HCT116 (cell line): ENCODE measurements around the gene PTGIR. TPM values are rescaled to one million over a fixed set of nuclear protein-coding genes. Genes with fewer than 3 reads are reported as not detected.

Experiments used
- ATAC-seq: fragments of 200-7000 bp; cut with Tn5 transposase; 2 replicates; pipeline ENCODE4 v1.9.1; 2020; ENCODE audit warnings: mild to moderate bottlenecking, moderate library complexity
- BruUV-seq: library from RNA; stranded (reverse); fragments of 400-500 nt; replicated peaks from 2 replicates; lab custom pipeline; 2021; lab: Mats Ljungman, UMichigan
- CTCF ChIA-PET: fragments of 300-600 bp; sonication (Branson Sonifier 250); formaldehyde crosslinking; loops from one replicate; lab custom pipeline; 2021; ENCODE audit warnings: antibody characterized with exemption; lab: Charles Lee
- POLR2A ChIA-PET: fragments of 300-600, 350-600 bp; sonication (Branson Sonifier 250); formaldehyde crosslinking; loops from one replicate; lab custom pipeline; 2021; ENCODE audit warnings: antibody characterized with exemption; lab: Charles Lee
- RAD21 ChIA-PET, 2 experiments: fragments of 300-600 bp; sonication (Branson Sonifier 250); formaldehyde crosslinking; loops; one replicate each; lab custom pipeline; 2023; ENCODE audit warnings: low total read pairs in 2 of 2; ENCODE audit not compliant: uncharacterized antibody in 2 of 2, unreplicated experiment in 2 of 2, low non-redundant PET in 1 of 2; lab: Charles Lee
- DNase-seq: peaks from one replicate; pipeline ENCODE4 v3.0.0-alpha.2; 2010; ENCODE audit warnings: low read depth, low spot score
- H2AFZ ChIP-seq: fragments of 200-600 bp; shearing (Covaris generic), sonication (generic); 2 replicates; pipeline ENCODE4 v1.6.1; 2017; ENCODE audit warnings: low read depth, mixed run types, mixed read lengths, antibody characterized with exemption, low read length; ENCODE audit not compliant: poor library complexity, severe bottlenecking
- H3K27ac ChIP-seq: 2 replicates; pipeline ENCODE4 v1.5.1; 2012; ENCODE audit warnings: low read depth, low read length
- H3K27me3 ChIP-seq: fragments of 200-600 bp; sonication (generic); 2 replicates; pipeline ENCODE4 v1.6.1; 2016; ENCODE audit warnings: mixed run types, low read length, mixed read lengths; ENCODE audit not compliant: insufficient read depth
- H3K36me3 ChIP-seq, 2 experiments: fragments of 200-500 bp in 1 of 2; fragments of 200-600 bp in 1 of 2; sonication (Bioruptor generic) in 1 of 2; sonication (generic) in 1 of 2; 2 replicates each; pipeline versions ENCODE4 v1.5.1 to v1.6.1; 2014 to 2016; ENCODE audit warnings: low read length in 2 of 2, inconsistent platforms in 1 of 2, mixed read lengths in 1 of 2, mixed run types in 1 of 2; ENCODE audit not compliant: insufficient read depth in 2 of 2, control insufficient read depth in 1 of 2
- H3K4me1 ChIP-seq, 2 experiments: fragments of 200-600 bp in 1 of 2; sonication (generic) in 1 of 2; 2 replicates each; pipeline versions ENCODE4 v1.5.1 to v1.6.1; 2012 to 2017; ENCODE audit warnings: low read length in 2 of 2, inconsistent platforms in 1 of 2, mild to moderate bottlenecking in 1 of 2, mixed read lengths in 1 of 2, mixed run types in 1 of 2, moderate library complexity in 1 of 2; ENCODE audit not compliant: insufficient read depth in 2 of 2, control insufficient read depth in 1 of 2
- H3K4me2 ChIP-seq: fragments of 200-600 bp; sonication (generic); 2 replicates; pipeline ENCODE4 v1.6.1; 2017; ENCODE audit warnings: mixed run types, low read length, mixed read lengths
- H3K4me3 ChIP-seq, 2 experiments: fragments of 200-600 bp in 1 of 2; sonication (generic) in 1 of 2; replicated peaks in 1 of 2; 2 replicates each; pipeline ENCODE4 v1.5.1; 2011 to 2016; ENCODE audit warnings: low read length in 2 of 2, control low read depth in 1 of 2, low read depth in 1 of 2, mild to moderate bottlenecking in 1 of 2, mixed read lengths in 1 of 2, mixed run types in 1 of 2
- H3K79me2 ChIP-seq: fragments of 200-600 bp; sonication (generic); 2 replicates; pipeline ENCODE4 v1.6.1; 2017; ENCODE audit warnings: mild to moderate bottlenecking, mixed run types, low read length, moderate library complexity, mixed read lengths; ENCODE audit not compliant: insufficient read depth
- H3K9ac ChIP-seq: fragments of 200-600 bp; sonication (generic); 2 replicates; pipeline ENCODE4 v1.6.1; 2016; ENCODE audit warnings: low read length, mixed read lengths
- H3K9me2 ChIP-seq: fragments of 200-600 bp; sonication (generic), shearing (Covaris generic); 2 replicates; pipeline ENCODE4 v1.6.1; 2017; ENCODE audit warnings: mixed run types, mild to moderate bottlenecking, moderate library complexity; ENCODE audit not compliant: insufficient read depth
- H3K9me3 ChIP-seq, 2 experiments: fragments of 200-500 bp in 1 of 2; fragments of 200-600 bp in 1 of 2; sonication (Bioruptor generic) in 1 of 2; sonication (generic) in 1 of 2; 2 replicates each; pipeline ENCODE4 v1.6.1; 2014 to 2017; ENCODE audit warnings: low read length in 2 of 2, mixed read lengths in 2 of 2, inconsistent platforms in 1 of 2, low read depth in 1 of 2, mild to moderate bottlenecking in 1 of 2, mixed run types in 1 of 2, moderate library complexity in 1 of 2; ENCODE audit not compliant: control insufficient read depth in 1 of 2, insufficient read depth in 1 of 2
- H4K20me1 ChIP-seq: fragments of 200-600 bp; sonication (generic), shearing (Covaris generic); 2 replicates; pipeline ENCODE4 v1.6.1; 2017; ENCODE audit warnings: mixed run types, mild to moderate bottlenecking, moderate library complexity; ENCODE audit not compliant: insufficient read depth
- CBX3 ChIP-seq: IDR thresholded peaks from 2 replicates; pipeline ENCODE4 v1.6.1; 2012; ENCODE audit warnings: low read depth
- CTCF ChIP-seq, 3 experiments: fragments of 200-600 bp in 1 of 3; sonication (generic) in 1 of 3; IDR thresholded peaks in 2 of 3; conservative IDR thresholded peaks in 1 of 3; 2 replicates each; pipeline ENCODE4 v1.5.1; 2012 to 2017; ENCODE audit warnings: low read depth in 2 of 3, low read length in 2 of 3, antibody characterized with exemption in 1 of 3, borderline replicate concordance in 1 of 3, control low read depth in 1 of 3, mild to moderate bottlenecking in 1 of 3, mixed read lengths in 1 of 3, mixed run types in 1 of 3, moderate library complexity in 1 of 3; ENCODE audit not compliant: insufficient read depth in 1 of 3
- EZH2phosphoT487 ChIP-seq: fragments of 200-600 bp; IDR thresholded peaks from 2 replicates; pipeline ENCODE4 v1.6.1; 2018; ENCODE audit warnings: antibody characterized with exemption, borderline replicate concordance
- POLR2A ChIP-seq: IDR thresholded peaks from 2 replicates; pipeline ENCODE4 v1.7.0; 2011; ENCODE audit warnings: borderline replicate concordance; ENCODE audit not compliant: insufficient read depth, insufficient read length; ENCODE audit errors: extremely low read depth
- POLR2AphosphoS5 ChIP-seq: IDR thresholded peaks from 2 replicates; pipeline ENCODE4 v1.6.1; 2011; ENCODE audit warnings: mild to moderate bottlenecking, low read depth, low read length, moderate library complexity
- RAD21 ChIP-seq: IDR thresholded peaks from 2 replicates; pipeline ENCODE4 v1.6.1; 2012; ENCODE audit warnings: low read depth, mild to moderate bottlenecking
- REST ChIP-seq: IDR thresholded peaks from 2 replicates; pipeline ENCODE4 v1.6.1; 2012; ENCODE audit warnings: low read depth
- SIN3A ChIP-seq: IDR thresholded peaks from 2 replicates; pipeline ENCODE4 v1.6.1; 2012; ENCODE audit warnings: low read depth
- SP1 ChIP-seq: IDR thresholded peaks from 2 replicates; pipeline ENCODE4 v1.6.1; 2012; ENCODE audit warnings: low read depth
- SRF ChIP-seq: IDR thresholded peaks from 2 replicates; pipeline ENCODE4 v1.6.1; 2012; ENCODE audit warnings: low read depth
- TCF7L2 ChIP-seq: IDR thresholded peaks from 2 replicates; pipeline ENCODE4 v1.7.0; 2011; ENCODE audit warnings: borderline replicate concordance, inconsistent platforms; ENCODE audit not compliant: insufficient read depth, insufficient read length; ENCODE audit errors: extremely low read depth
- YY1 ChIP-seq: IDR thresholded peaks from 2 replicates; pipeline ENCODE4 v1.6.1; 2011; ENCODE audit warnings: low read length, low read depth, moderate library complexity, mild to moderate bottlenecking; ENCODE audit not compliant: insufficient replicate concordance; ENCODE audit errors: extremely low read depth
- ZNF274 ChIP-seq: fragments of 200-500 bp; sonication (Bioruptor generic); IDR thresholded peaks from 2 replicates; pipeline ENCODE4 v1.6.1; 2014; ENCODE audit warnings: mild to moderate bottlenecking, low read depth, low read length, inconsistent platforms
- intact Hi-C: fragments of 100-400 bp; cut with micrococcal nuclease; formaldehyde crosslinking; loops from 2 replicates; pipeline ENCODE4 v1.10.0; 2022
- total RNA-seq: library from RNA; stranded (reverse); gene quantifications from one replicate; pipeline ENCODE4 v1.2.1, GENCODE V29; 2021; ENCODE audit not compliant: unreplicated experiment

PTGIR gene
- total RNA-seq, 1 experiment from 2014 or later = not detected

GRCh38 chr19:46605356-46605821 lies 19.5 kb downstream of the PTGIR start:
- H4K20me1 ChIP-seq = no peaks in the 10 kb centered on the region
- RAD21 ChIA-PET = no interaction called here
- TF ChIP-seq SIN3A (no peak), YY1 (no peak), TCF7L2 (no peak), POLR2A (no peak), SRF (no peak), SP1 (no peak), CTCF (IDR thresholded peaks at IDR 0.05 in 2 of 3, conservative IDR thresholded peaks at IDR 0.05 in 1 of 3; ENCODE audit: borderline replicate concordance in 1 of 3, insufficient read depth in 1 of 3, low read depth in 2 of 3, low read length in 2 of 3) (no peak), CBX3 (no peak), ZNF274 (no peak), RAD21 (no peak), POLR2AphosphoS5 (no peak), REST (no peak), EZH2phosphoT487 (no peak)
- TF ChIP-seq, all 23 proteins: peak for 0
- no peak for ATAC-seq
- Histone ChIP-seq H3K36me3 (peaks cover 36 to 37% of the 10 kb centered on the region in 2 experiments), H3K4me2 (no peak overlapping the region), H3K27me3 (no peaks in the 10 kb centered on the region), H3K27ac (peak overlapping the region; percentile 9; the same call in 1 of the 2 replicates), H3K9me3 (no peaks in the 10 kb centered on the region), H3K9me2 (no peaks in the 10 kb centered on the region), H2AFZ (no peak overlapping the region), H3K9ac (no peak overlapping the region), H3K79me2 (peaks cover 63% of the 10 kb centered on the region), H3K4me1 (peaks cover 14 to 19% of the 10 kb centered on the region in 2 experiments), H3K4me3 (no peak overlapping the region)
- no peak for DNase-seq
- ChIA-PET POLR2A (no interaction called here), CTCF (interaction anchor here (1.0 to 2.4 kb wide), 2 partner anchors 9 to 57 kb away, joined by 3 to 8 read pairs; no protein-coding TSS in a partner anchor)
- intact Hi-C loops = no loop called here
- BruUV-seq = no TSS peak
